Spleen (tissue), 11 donors: ENCODE data around the gene DAZAP2. TPM values are rescaled to one million over a fixed set of nuclear protein-coding genes. Genes with fewer than 3 reads are reported as not detected.
"Not testable (repeated sequence)": the region's sequence is repeated elsewhere in the genome, so short reads cannot be mapped to it uniquely, and the experiment has no call there.

Experiments
- DNase-seq: peaks from one replicate; pipeline ENCODE4 v3.0.0-alpha.2; 2020
- H3K27ac ChIP-seq, 8 donors: fragments of 200-600 bp; sonication (generic) in 7 of 8; 1 replicate in 4 of 8; 2 replicates in 4 of 8; pipeline versions ENCODE4 v1.5.0 to v1.8.0; 2016 to 2021; ENCODE audit warnings: inconsistent platforms in 4 of 8, mild to moderate bottlenecking in 4 of 8, moderate library complexity in 1 of 8
- H3K27me3 ChIP-seq, 7 donors: fragments of 200-600 bp; sonication (generic) in 6 of 7; replicated peaks in 1 of 7; 1 replicate in 4 of 7; 2 replicates in 3 of 7; pipeline versions ENCODE4 v1.5.0 to v1.8.0; 2016 to 2021; ENCODE audit warnings: inconsistent platforms in 3 of 7, mild to moderate bottlenecking in 1 of 7
- H3K36me3 ChIP-seq, 6 donors: fragments of 200-600 bp; sonication (generic) in 5 of 6; 1 replicate in 4 of 6; 2 replicates in 2 of 6; pipeline versions ENCODE4 v1.5.0 to v1.8.0; 2016 to 2021; ENCODE audit warnings: inconsistent platforms in 2 of 6
- H3K4me1 ChIP-seq, 6 donors: fragments of 200-600 bp; sonication (generic) in 5 of 6; 1 replicate in 3 of 6; 2 replicates in 3 of 6; pipeline versions ENCODE4 v1.5.0 to v1.8.0; 2016 to 2021; ENCODE audit warnings: inconsistent platforms in 3 of 6
- H3K4me3 ChIP-seq, 8 donors: fragments of 200-600 bp; sonication (generic) in 7 of 8; 1 replicate in 4 of 8; 2 replicates in 4 of 8; pipeline versions ENCODE4 v1.5.0 to v1.8.0; 2016 to 2021; ENCODE audit warnings: inconsistent platforms in 4 of 8, mild to moderate bottlenecking in 4 of 8, moderate library complexity in 2 of 8
- H3K9me3 ChIP-seq, 8 donors: fragments of 200-600 bp; sonication (generic) in 7 of 8; 1 replicate in 4 of 8; 2 replicates in 4 of 8; pipeline versions ENCODE4 v1.5.0 to v1.8.0; 2016 to 2021; ENCODE audit warnings: inconsistent platforms in 4 of 8
- CTCF ChIP-seq, 11 experiments: fragments of 200-600 bp in 7 of 11; fragments of 450-650 bp in 4 of 11; sonication (generic) in 4 of 11; IDR thresholded peaks in 8 of 11; conservative IDR thresholded peaks in 3 of 11; 1 replicate in 7 of 11; 2 replicates in 4 of 11; pipeline versions ENCODE4 v1.4.0 to v1.8.0; 2016 to 2021; ENCODE audit warnings: antibody characterized with exemption in 11 of 11, inconsistent platforms in 4 of 11, mild to moderate bottlenecking in 1 of 11
- POLR2A ChIP-seq, 3 donors: fragments of 450-650 bp; IDR thresholded peaks; one replicate each; pipeline ENCODE4 v1.5.1; 2017; ENCODE audit warnings: antibody characterized with exemption in 3 of 3, mild to moderate bottlenecking in 1 of 3
- POLR2AphosphoS5 ChIP-seq, 3 donors: sonication (generic); formaldehyde crosslinking; IDR thresholded peaks; one replicate each; pipeline ENCODE4 v1.5.1; 2017; ENCODE audit warnings: antibody characterized with exemption in 3 of 3
- WGBS, 5 donors: extraction: QIAGEN DNeasy Blood & Tissue Kit in 3 of 5; methylation state at CpG; one replicate each; pipeline versions ENCODE4 v1.1.5 to v1.1.7; 2013 to 2018; 5-methylcytosine and 5-hydroxymethylcytosine counted together
- intact Hi-C: fragments of 100-400 bp; cut with DNase I; formaldehyde crosslinking; loops from one replicate; pipeline ENCODE4 v1.15.0; 2023; ENCODE audit warnings: low total_unique reads
- polyA plus RNA-seq, 3 donors: library from polyadenylated mRNA; stranded (reverse); fragments of 200-250 nt; gene quantifications; one replicate each; pipeline ENCODE4 v1.2.1, GENCODE V29; 2013
- total RNA-seq, 7 donors: library from RNA; depleted of rRNA in 3 of 7; stranded (reverse); fragments of >200 nt in 3 of 7; fragmentation: NEBNext Ultra II Directional in 4 of 7; extraction: Animal tissue kit (Norgen Biotek cat#: 25700) in 4 of 7; gene quantifications; one replicate each; pipeline versions ENCODE4 v1.1.0 to v1.2.1, GENCODE V29; 2016 to 2021
- donor health status: healthy with polysubstance abuse.
- donor health status: DM: no; HTN: no; CAD: no; lungs with moderate emphysema.
- donor health status: DM: no; HTN: no; CAD: no.
- donor health status: Bipolar disorder and iron deficiency.
- donor health status: healthy.
- donor health status: DM: no; HTN: no; CAD: no.
- donor health status: DM: yes; HTN: yes; CAD: no.

Gene DAZAP2
- total and polyA plus RNA-seq, 10 donors: 181 to 493 (median 292) TPM

GRCh38 chr12:51246254-51246853, 7.7 kb downstream of the DAZAP2 start:
- intact Hi-C loops: no loop called here
- peaks cover 3 to 59% (median 40%) of the 10 kb centered on the region in 6 donors for H3K36me3 ChIP-seq
- WGBS, 5 donors: 1 to 5% (median 4%) methylated on average over 7 of the region's 7 CpGs
- TF ChIP-seq POLR2AphosphoS5 (IDR thresholded peaks at IDR 0.05) (peak in 1 of 3 donors; percentile 75), CTCF (IDR thresholded peaks at IDR 0.05 in 8 of 11, conservative IDR thresholded peaks at IDR 0.05 in 3 of 11) (no peak)
- H3K27me3 ChIP-seq: no peaks in the 10 kb centered on the region
- H3K9me3 ChIP-seq: no peaks in the 10 kb centered on the region
- peak overlapping the region; percentile 67 to 86 (median 70) for H3K27ac ChIP-seq
- H3K4me1 ChIP-seq: peaks cover 32 to 84% (median 69%) of the 10 kb centered on the region in 6 donors
- no peak for DNase-seq
- peak overlapping the region in 2 of 8 donors; percentile 2 to 31 for H3K4me3 ChIP-seq

- Histone ChIP-seq H3K4me3 (no peak overlapping the region), H3K9me3 (no peaks in the 10 kb centered on the region), H3K36me3 (peaks cover 0 to 46% (median 27%) of the 10 kb centered on the region in 6 donors), H3K27me3 (no peaks in the 10 kb centered on the region), H3K4me1 (peaks cover 21 to 71% (median 56%) of the 10 kb centered on the region in 6 donors), H3K27ac (peak overlapping the region in 7 of 8 donors; percentile 4 to 86 (median 69))
- TF ChIP-seq CTCF (IDR thresholded peaks at IDR 0.05 in 8 of 11, conservative IDR thresholded peaks at IDR 0.05 in 3 of 11): no peak
- peak in 2 of 3 donors; percentile 27 to 32 for TF ChIP-seq POLR2AphosphoS5 (IDR thresholded peaks at IDR 0.05)
- TF ChIP-seq POLR2A (IDR thresholded peaks at IDR 0.05): no peak
- intact Hi-C loops: no loop called here
- DNase-seq: no peak
- 68 to 79% (median 75%) methylated on average over 13 to 14 of the region's 14 CpGs for WGBS, 5 donors
Observed at GRCh38 chr12:51247523-51248206, 9.0 kb downstream of the DAZAP2 start.

- H3K9me3 ChIP-seq: no peaks in the 10 kb centered on the region
- H3K27ac ChIP-seq: no peak overlapping the region
- H3K4me3 ChIP-seq: no peak overlapping the region
- intact Hi-C loops: no loop called here
- no peak for TF ChIP-seq POLR2AphosphoS5 (IDR thresholded peaks at IDR 0.05)
- TF ChIP-seq CTCF (IDR thresholded peaks at IDR 0.05 in 8 of 11, conservative IDR thresholded peaks at IDR 0.05 in 3 of 11): no peak
- no peak for TF ChIP-seq POLR2A (IDR thresholded peaks at IDR 0.05)
- WGBS, 5 donors: 94 to 100% (median 95%) methylated on average over 1 of the region's 1 CpG
- H3K36me3 ChIP-seq: peaks cover 0 to 13% (median 0%) of the 10 kb centered on the region in 6 donors
- H3K4me1 ChIP-seq: peaks cover 0 to 23% (median 8%) of the 10 kb centered on the region in 6 donors
- no peak for DNase-seq
- H3K27me3 ChIP-seq: no peaks in the 10 kb centered on the region
Observed at GRCh38 chr12:51253276-51253675, 14.7 kb downstream of the DAZAP2 start.

GRCh38 chr12:51254536-51254935, 15.9 kb downstream of the DAZAP2 start:
- peak; percentile 4 for DNase-seq
- intact Hi-C loops: no loop called here
- Histone ChIP-seq H3K27ac (no peak overlapping the region), H3K27me3 (no peaks in the 10 kb centered on the region), H3K36me3 (peaks cover 0 to 13% (median 0%) of the 10 kb centered on the region in 6 donors), H3K4me3 (no peak overlapping the region), H3K9me3 (no peaks in the 10 kb centered on the region), H3K4me1 (peaks cover 0 to 11% (median 2%) of the 10 kb centered on the region in 6 donors)
- TF ChIP-seq POLR2AphosphoS5 (IDR thresholded peaks at IDR 0.05): no peak
- no peak for TF ChIP-seq POLR2A (IDR thresholded peaks at IDR 0.05)
- no peak for TF ChIP-seq CTCF (IDR thresholded peaks at IDR 0.05 in 8 of 11, conservative IDR thresholded peaks at IDR 0.05 in 3 of 11)
- WGBS, 5 donors: 75 to 79% (median 78%) methylated on average over 4 of the region's 4 CpGs

GRCh38 chr12:51259600-51259999, 21.0 kb downstream of the DAZAP2 start:
- H3K4me1 ChIP-seq: peaks cover 0 to 18% (median 4%) of the 10 kb centered on the region in 6 donors
- H3K27ac ChIP-seq, H3K4me3 ChIP-seq, H3K9me3 ChIP-seq, H3K36me3 ChIP-seq, H3K27me3 ChIP-seq, DNase-seq, intact Hi-C loops: not testable (repeated sequence)
- WGBS, 5 donors: 94 to 100% (median 96%) methylated on average over 1 of the region's 1 CpG
